NB4 (cell line): ENCODE measurements around the gene EHBP1L1.

Experiments used
- DNase-seq: peaks from one replicate; pipeline ENCODE4 v3.0.0; 2010; ENCODE audit warnings: low read depth
- H3K4me3 ChIP-seq: one replicate; pipeline ENCODE4 v1.5.1; 2011; ENCODE audit warnings: mild to moderate bottlenecking, low read depth, low read length, moderate library complexity
- MAX ChIP-seq: IDR thresholded peaks from 2 replicates; pipeline ENCODE4 v1.6.1; 2011; ENCODE audit warnings: low read depth, low read length
- MYC ChIP-seq: IDR thresholded peaks from 2 replicates; pipeline ENCODE4 v1.6.1; 2011; ENCODE audit warnings: low read depth, low read length
- POLR2A ChIP-seq: IDR thresholded peaks from 2 replicates; pipeline ENCODE4 v1.6.1; 2011; ENCODE audit warnings: mild to moderate bottlenecking; ENCODE audit not compliant: insufficient read length; ENCODE audit errors: extremely low read depth
- TF ChIP-seq, protein P1 (sequence below): IDR thresholded peaks from one replicate; pipeline ENCODE4 v1.5.1; 2012; ENCODE audit warnings: low read depth, low read length

Gene EHBP1L1

DNA sequence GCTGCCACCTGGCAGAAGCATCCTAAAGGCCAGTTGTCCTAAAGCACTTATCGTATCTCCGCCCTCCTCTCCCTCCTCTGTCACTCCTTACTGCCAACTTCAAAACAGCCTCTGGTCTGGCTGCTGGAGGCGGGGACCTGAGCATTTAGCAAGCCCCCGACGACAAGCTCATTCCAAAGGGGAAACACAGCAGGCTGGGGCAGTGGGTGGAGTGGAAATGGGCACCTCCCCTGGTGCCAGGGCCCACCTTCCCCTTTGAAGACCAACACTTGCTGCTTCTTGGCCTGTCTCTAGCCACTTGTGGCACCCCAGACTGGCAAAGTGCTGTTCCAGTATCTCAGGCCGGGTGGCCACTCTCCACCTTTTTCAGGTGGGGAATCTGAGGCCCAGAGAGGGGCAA lies 34.6 kb downstream of the EHBP1L1 start:
- H3K4me3 ChIP-seq, result peak overlapping the region; percentile 8
- DNase-seq, result no peak
- TF ChIP-seq MYC, result no peak
- TF ChIP-seq, protein P1, sequence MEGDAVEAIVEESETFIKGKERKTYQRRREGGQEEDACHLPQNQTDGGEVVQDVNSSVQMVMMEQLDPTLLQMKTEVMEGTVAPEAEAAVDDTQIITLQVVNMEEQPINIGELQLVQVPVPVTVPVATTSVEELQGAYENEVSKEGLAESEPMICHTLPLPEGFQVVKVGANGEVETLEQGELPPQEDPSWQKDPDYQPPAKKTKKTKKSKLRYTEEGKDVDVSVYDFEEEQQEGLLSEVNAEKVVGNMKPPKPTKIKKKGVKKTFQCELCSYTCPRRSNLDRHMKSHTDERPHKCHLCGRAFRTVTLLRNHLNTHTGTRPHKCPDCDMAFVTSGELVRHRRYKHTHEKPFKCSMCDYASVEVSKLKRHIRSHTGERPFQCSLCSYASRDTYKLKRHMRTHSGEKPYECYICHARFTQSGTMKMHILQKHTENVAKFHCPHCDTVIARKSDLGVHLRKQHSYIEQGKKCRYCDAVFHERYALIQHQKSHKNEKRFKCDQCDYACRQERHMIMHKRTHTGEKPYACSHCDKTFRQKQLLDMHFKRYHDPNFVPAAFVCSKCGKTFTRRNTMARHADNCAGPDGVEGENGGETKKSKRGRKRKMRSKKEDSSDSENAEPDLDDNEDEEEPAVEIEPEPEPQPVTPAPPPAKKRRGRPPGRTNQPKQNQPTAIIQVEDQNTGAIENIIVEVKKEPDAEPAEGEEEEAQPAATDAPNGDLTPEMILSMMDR, result no peak

GRCh38 chr11:65611028-65611757 lies 35.3 kb downstream of the EHBP1L1 start:
- H3K4me3 ChIP-seq, result peak overlapping the region; percentile 32
- peak; percentile 68 for DNase-seq
- TF ChIP-seq MAX (no peak), MYC (no peak), POLR2A (no peak)
- TF ChIP-seq, protein P1, result no peak

- TF ChIP-seq MYC (no peak), POLR2A (no peak), MAX (no peak)
- TF ChIP-seq, protein P1, result no peak
- H3K4me3 ChIP-seq, result peak overlapping the region; percentile 87
- DNase-seq, result no peak
Observed at GRCh38 chr11:65611758-65612603, 36.1 kb downstream of the EHBP1L1 start.

- no peak for DNase-seq
- H3K4me3 ChIP-seq, result peak overlapping the region; percentile 87
- TF ChIP-seq, protein P1, result no peak
- TF ChIP-seq POLR2A (no peak), MYC (no peak), MAX (no peak)
Observed at GRCh38 chr11:65612691-65613090, 36.8 kb downstream of the EHBP1L1 start.

DNA sequence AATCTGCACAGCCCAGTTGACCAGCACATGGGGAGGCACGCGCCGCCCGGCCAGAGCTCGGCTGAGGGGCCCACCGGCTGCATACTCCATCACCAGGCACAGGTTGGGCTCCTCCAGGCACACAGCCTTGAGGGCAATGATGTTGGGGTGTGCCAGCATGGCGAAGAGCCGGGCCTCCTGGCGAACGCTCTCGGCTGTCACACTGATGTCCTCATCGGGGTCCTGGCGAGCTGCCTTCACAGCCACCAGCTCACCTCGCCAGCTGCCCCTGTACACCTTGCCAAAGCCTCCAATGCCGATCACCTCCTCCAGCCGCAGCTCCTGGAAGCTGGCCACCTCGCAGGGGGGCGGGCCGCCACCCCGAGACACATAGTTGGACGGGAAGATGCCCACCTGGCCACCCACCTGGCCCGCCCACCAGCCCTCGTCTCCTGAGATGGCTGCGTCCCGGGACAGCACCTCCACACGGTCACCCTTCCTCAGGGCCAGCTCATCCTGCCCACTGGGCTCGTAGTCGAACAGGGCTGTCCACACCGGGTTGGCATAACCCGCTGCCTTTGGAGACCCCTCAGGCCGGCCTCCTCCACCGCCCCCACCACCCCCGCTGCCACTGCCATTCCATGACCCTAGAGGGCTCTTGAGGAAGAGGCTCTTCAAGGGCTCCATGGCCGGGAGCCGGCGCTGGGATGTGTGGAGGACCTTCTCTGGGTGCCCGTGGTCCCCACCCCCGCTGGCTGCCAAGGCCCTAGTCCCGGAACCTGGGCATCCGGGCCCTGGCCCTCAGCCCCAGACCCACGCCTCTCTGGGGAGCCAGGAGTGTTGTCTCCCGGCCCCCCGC lies 37.5 kb downstream of the EHBP1L1 start:
- peak overlapping the region; percentile 87 for H3K4me3 ChIP-seq
- DNase-seq, result no peak
- TF ChIP-seq POLR2A (no peak), MYC (no peak), MAX (no peak)
- TF ChIP-seq, protein P1, result no peak
